Amniotic epithelial cell (primary cell): ENCODE data around the gene NPM3.

Experiments
- DNase-seq: peaks from one replicate; pipeline ENCODE4 v3.0.0-alpha.2; 2010; ENCODE audit warnings: low read depth

Gene NPM3

DNA sequence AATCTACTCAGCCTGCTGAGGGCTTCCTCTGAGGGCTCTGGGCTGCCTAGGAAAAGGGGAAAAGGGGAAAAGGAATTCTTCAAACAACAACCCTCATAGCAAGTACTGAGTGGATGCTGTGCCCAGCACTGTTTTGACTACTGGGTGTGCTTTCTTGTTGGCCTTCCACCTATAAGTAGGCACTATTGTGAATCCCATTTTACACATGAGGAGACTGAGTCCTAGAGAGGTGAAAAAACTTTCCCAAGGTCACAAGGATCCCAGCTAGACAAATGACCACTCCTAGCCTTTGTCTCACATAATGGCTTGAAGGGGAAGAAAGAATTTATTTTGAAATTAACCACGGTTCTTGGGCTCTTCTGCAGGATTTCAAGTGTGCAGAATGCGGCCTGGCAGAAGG, 24.4 kb downstream of the NPM3 start:
- no peak for DNase-seq

DNA sequence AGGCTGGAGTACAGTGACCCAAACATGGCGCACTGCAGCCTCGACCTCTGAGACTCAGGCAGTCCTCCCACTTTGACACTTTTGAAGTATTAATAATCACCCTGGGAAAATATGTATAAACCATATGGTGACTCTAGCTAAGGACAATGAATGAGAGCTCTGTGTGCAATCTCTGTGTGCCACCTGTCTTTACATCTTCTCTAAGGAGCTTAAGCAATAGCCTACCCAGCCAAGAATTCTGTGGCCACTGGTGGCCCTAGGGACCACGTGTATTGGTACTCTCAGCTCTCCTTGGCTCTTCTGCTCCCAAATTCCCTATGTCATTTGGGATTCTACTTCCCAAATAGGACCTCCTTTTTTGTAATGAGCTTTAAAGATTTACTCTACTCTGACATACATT, 31.0 kb downstream of the NPM3 start:
- no peak for DNase-seq

DNA sequence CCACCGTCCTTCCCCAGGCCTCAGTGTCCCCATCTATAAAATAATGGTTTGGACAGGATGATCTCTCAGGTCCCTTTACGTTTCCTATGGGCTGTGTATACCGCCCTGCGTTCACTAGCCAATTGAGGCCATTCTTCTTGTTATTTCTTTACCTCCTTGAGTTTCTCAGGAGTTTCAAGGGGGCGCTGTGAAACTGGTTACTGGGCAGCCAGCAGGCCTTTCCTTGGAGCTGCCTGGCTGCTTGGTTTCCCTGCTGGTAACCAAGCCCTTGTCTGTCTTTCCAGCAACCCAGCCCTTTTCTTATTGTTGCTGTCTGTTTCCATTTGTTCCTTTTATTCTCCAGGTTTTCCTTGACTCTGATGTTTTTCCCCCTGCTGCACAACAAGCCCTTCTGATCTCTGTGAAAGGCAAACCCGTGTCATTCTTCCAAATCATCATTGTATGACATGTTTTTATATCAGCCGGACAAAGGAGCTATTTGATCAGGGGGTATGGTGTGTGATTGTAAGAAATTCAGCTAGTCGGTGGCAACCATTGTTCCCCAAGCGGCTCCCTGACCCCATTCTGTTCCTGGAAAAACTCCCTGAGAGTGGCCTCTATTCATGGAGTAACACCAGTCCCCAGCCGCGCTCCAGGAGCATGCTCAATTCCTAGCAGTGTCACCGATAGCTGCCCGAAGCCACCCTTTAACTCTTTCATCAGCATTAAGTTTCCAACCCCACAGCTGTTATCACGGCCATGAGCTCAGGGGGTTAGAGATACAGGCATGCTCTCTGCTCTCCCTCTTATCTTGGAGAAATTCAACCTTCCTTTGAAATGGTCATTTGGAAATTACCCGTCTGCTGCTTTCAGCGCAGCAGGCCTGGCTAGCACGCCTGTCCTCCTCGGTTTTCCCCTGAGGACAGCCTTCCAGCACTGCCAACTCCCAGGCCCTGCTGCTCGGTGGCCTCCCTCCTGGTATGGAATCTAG, 33.9 kb downstream of the NPM3 start:
- DNase-seq, result peak; percentile 4

DNA sequence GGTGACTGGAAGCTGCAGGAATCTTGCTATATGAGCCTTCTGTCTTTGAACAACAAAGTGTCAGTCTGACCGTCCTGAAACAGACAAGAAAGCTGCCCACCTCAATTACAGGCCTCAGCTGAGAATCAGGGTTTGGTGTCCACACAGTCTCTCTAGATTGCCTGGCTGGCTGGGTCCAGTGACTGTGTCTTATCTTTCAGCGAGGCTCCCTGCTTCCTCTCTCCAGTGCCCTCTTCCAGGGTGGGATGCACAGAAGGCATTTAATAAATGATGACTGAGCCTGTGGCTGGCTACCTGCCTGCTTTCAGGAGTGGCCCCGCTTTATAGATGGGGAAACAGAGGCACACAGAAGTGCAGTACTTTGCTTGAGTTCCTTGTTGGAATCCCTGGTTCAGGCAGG, 34.8 kb downstream of the NPM3 start:
- no peak for DNase-seq

DNA sequence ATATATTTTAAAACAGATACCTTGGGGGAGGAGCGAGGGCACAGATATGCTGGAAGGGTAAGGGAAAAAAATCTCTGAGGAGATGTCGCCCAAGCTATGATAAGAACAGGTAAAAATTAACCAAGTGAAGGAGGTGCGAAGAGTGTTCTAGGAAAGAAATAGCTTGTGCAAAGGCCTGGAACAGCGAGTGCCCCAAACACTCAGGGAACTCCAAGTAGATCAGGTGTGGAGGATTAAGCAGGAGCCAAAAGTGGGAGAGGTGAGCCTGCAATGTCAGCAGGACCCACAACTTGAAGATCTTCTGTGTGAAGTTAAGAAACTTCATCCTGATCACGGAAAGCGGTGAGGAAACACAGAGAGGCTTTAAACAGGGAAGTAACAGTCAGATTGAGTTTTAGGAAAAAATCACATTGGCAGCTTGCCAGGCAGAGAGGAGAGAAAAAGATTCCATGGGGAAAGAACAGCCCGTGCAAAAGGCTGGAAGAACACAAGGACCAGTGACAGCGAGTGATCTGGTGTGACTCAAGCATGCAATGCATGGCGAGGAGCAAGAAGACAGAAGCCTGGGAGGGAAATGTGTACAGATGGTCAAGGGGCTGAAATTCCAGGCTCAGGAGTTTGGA, 38.1 kb downstream of the NPM3 start:
- DNase-seq, result no peak

DNA sequence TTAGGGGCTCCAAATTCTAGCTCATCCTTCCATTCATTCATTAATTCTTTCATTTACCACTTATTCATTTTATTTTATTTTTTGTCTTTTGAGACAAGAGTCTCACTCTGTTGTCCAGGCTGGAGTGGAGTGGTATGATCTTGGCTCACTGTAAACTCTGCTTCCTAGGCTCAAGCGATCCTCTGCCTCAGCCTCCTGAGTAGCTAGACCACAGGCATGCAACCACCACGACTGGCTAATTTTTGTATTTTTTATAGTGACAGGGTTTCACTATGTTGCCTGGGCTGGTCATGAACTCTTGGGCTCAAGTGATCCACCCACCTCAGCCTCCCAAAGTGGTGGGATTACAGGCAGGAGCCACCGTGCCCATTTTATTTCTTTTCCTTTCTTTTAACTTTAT, 39.0 kb downstream of the NPM3 start:
- DNase-seq, result peak; percentile 8

DNA sequence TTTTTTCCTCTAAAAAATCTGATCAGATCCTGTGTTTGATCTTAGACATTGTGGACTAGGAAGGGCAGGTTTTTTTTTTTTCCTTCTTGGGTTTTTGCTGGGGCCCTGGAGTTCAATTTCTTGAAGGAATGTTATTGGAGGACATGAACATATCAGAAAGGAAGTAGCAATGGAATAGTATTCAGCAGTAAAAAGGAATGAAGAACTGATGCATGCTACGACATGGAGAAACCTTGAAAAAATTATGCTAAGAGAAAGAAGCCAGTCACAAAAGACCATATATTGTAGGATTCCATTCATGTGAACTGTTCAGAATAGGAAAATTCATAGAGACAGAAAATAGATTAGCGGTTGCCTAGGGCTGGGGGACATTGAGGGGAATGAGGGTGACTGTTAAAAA, 41.3 kb downstream of the NPM3 start:
- DNase-seq, result no peak

DNA sequence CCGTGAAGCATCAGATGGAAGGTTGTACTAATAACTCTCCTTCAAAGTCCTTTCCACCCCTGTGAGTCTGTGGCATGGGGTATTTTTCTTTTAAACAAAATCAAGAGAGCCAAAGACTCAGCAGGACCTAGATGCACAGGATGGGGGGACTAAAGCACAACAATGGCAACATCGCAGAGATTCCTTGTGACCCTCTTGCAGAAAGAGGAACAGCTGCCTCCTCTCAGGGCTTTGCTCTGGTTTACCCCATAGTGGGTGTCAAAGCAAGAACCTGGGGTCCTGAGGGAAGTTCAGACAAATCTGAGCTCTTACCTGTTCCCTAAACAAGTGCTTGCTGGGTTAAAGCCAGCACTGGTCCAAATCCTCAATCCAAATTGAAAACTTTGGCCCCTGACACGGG, 46.6 kb downstream of the NPM3 start:
- DNase-seq, result no peak

DNA sequence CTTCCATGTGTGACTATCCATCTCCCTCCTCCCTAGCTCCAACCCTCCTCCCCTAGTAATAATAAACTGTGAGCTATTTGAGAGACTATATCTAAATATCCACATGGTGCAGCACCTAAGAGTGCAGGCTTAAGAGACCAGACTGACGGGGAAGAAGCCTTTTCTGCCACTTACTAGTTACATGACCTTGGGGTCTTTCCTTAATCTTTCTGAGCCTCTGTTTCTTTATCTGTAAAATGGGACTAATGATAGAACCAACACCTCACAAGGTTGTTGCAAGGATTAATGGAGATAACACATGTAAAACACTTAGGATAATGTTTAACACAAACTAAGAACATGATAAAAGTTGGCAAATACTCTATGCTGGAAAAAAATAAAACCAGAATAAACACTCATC, 51.1 kb downstream of the NPM3 start:
- DNase-seq, result no peak
